GM18508 (cell line): ENCODE data around the gene PLEKHJ1.
A peak's percentile ranks its signal among the peaks of the same experiment; 100 is the strongest.
"Not testable (repeated sequence)": the region's sequence is repeated elsewhere in the genome, so short reads cannot be mapped to it uniquely, and the experiment has no call there.

Source experiments
- ATAC-seq: cut with Tn5 transposase; IDR thresholded peaks from one replicate; pipeline ENCODE4 v1.9.1; 2021; ENCODE audit warnings: moderate number of reproducible peaks; ENCODE audit not compliant: insufficient read depth, unreplicated experiment

PLEKHJ1 gene

GRCh38 chr19:2236314-2237050 lies at the start of gene PLEKHJ1, which contains the start of gene SF3A2:
Gene PLEKHJ1, minus strand, starts transcription at chr19:2236329. Its CDS starts 81 bp downstream, at chr19:2236248.
Gene SF3A2, plus strand, starts transcription at chr19:2236824. Its CDS starts 6,595 bp downstream, at chr19:2243419.
- ATAC-seq: peak; percentile 34

- no peak for ATAC-seq
These were observed 47.8 kb upstream of the PLEKHJ1 start for GRCh38 chr19:2283835-2284507.

GRCh38 chr19:2282862-2283237 lies 46.7 kb upstream of the PLEKHJ1 start:
- no peak for ATAC-seq

- ATAC-seq: no peak
These were observed 46.1 kb upstream of the PLEKHJ1 start, which contains the start of gene PEAK3 for GRCh38 chr19:2282062-2282861. Gene PEAK3, minus strand, starts transcription at chr19:2282175. Its CDS starts 1,244 bp downstream, at chr19:2280931.

- not testable (repeated sequence) for ATAC-seq
These were observed 45.3 kb upstream of the PLEKHJ1 start for GRCh38 chr19:2281265-2282061.

GRCh38 chr19:2280633-2281264 lies 44.6 kb upstream of the PLEKHJ1 start:
- ATAC-seq: no peak

GRCh38 chr19:2278459-2279158 lies 42.5 kb upstream of the PLEKHJ1 start:
- no peak for ATAC-seq

GRCh38 chr19:2277138-2277537 lies 41.0 kb upstream of the PLEKHJ1 start:
- ATAC-seq: no peak

GRCh38 chr19:2276429-2276986 lies 40.4 kb upstream of the PLEKHJ1 start:
- ATAC-seq: no peak

GRCh38 chr19:2275588-2276428 lies 39.7 kb upstream of the PLEKHJ1 start:
- ATAC-seq: no peak

GRCh38 chr19:2274931-2275535 lies 38.9 kb upstream of the PLEKHJ1 start:
- ATAC-seq: no peak

GRCh38 chr19:2274185-2274711 lies 38.1 kb upstream of the PLEKHJ1 start:
- no peak for ATAC-seq

- no peak for ATAC-seq
These were observed 37.4 kb upstream of the PLEKHJ1 start for GRCh38 chr19:2273356-2274184.

GRCh38 chr19:2271234-2272103 lies 35.3 kb upstream of the PLEKHJ1 start:
- no peak for ATAC-seq
